HL-60 (cell line): ENCODE measurements around the gene DPF3.
A peak's percentile ranks its signal among the peaks of the same experiment; 100 is the strongest.

Experiments
- DNase-seq, 2 experiments: peaks; one replicate each; pipeline ENCODE4 v3.0.0-alpha.2; 2010 to 2020; ENCODE audit warnings: low read depth in 1 of 2, low spot score in 1 of 2
- H3K27ac ChIP-seq: fragments of 250-450 bp; sonication (Bioruptor Pico); replicated peaks from 2 replicates; pipeline ENCODE4 v1.5.1; 2020; ENCODE audit warnings: mild to moderate bottlenecking, moderate library complexity
- H3K27me3 ChIP-seq: fragments of 250-450 bp; sonication (Bioruptor Pico); 2 replicates; pipeline ENCODE4 v1.5.1; 2021; ENCODE audit warnings: mild to moderate bottlenecking, moderate library complexity; ENCODE audit not compliant: insufficient read depth, poor library complexity, severe bottlenecking
- H3K4me3 ChIP-seq: replicated peaks from 2 replicates; pipeline ENCODE4 v1.5.1; 2011; ENCODE audit warnings: mild to moderate bottlenecking, control low read depth, low read length; ENCODE audit not compliant: insufficient read depth
- GABPA ChIP-seq: IDR thresholded peaks from 2 replicates; pipeline ENCODE4 v1.6.1; 2012; ENCODE audit warnings: low read depth
- POLR2AphosphoS5 ChIP-seq: IDR thresholded peaks from 2 replicates; pipeline ENCODE4 v1.6.1; 2012; ENCODE audit warnings: low read depth
- REST ChIP-seq: IDR thresholded peaks from 2 replicates; pipeline ENCODE4 v1.6.1; 2012; ENCODE audit warnings: low read depth; ENCODE audit not compliant: insufficient replicate concordance
- SPI1 ChIP-seq: IDR thresholded peaks from 2 replicates; pipeline ENCODE4 v1.6.1; 2012; ENCODE audit warnings: low read depth, mild to moderate bottlenecking, borderline replicate concordance
- TF ChIP-seq, protein P1 (sequence below): IDR thresholded peaks from one replicate; pipeline ENCODE4 v1.5.1; 2011; ENCODE audit warnings: low read length, control low read depth, inconsistent platforms; ENCODE audit not compliant: insufficient read depth

Gene DPF3

GRCh38 chr14:72594099-72594901, 299.6 kb downstream of the DPF3 start:
- no peak overlapping the region for H3K27ac ChIP-seq
- no peaks in the 10 kb centered on the region for H3K27me3 ChIP-seq
- DNase-seq = peak in 1 of 2 experiments; percentile 2
- TF ChIP-seq GABPA (no peak), SPI1 (no peak), REST (no peak), POLR2AphosphoS5 (no peak)
- TF ChIP-seq, protein P1, sequence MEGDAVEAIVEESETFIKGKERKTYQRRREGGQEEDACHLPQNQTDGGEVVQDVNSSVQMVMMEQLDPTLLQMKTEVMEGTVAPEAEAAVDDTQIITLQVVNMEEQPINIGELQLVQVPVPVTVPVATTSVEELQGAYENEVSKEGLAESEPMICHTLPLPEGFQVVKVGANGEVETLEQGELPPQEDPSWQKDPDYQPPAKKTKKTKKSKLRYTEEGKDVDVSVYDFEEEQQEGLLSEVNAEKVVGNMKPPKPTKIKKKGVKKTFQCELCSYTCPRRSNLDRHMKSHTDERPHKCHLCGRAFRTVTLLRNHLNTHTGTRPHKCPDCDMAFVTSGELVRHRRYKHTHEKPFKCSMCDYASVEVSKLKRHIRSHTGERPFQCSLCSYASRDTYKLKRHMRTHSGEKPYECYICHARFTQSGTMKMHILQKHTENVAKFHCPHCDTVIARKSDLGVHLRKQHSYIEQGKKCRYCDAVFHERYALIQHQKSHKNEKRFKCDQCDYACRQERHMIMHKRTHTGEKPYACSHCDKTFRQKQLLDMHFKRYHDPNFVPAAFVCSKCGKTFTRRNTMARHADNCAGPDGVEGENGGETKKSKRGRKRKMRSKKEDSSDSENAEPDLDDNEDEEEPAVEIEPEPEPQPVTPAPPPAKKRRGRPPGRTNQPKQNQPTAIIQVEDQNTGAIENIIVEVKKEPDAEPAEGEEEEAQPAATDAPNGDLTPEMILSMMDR = no peak
- no peak overlapping the region for H3K4me3 ChIP-seq

- Histone ChIP-seq H3K27ac (no peak overlapping the region), H3K27me3 (no peaks in the 10 kb centered on the region), H3K4me3 (no peak overlapping the region)
- TF ChIP-seq GABPA (no peak), POLR2AphosphoS5 (no peak), SPI1 (no peak), REST (no peak)
- TF ChIP-seq, protein P1 = no peak
- no peak for DNase-seq
Observed at GRCh38 chr14:72591391-72591790, 302.5 kb downstream of the DPF3 start.

- DNase-seq = no peak
- Histone ChIP-seq H3K4me3 (no peak overlapping the region), H3K27ac (no peak overlapping the region), H3K27me3 (no peaks in the 10 kb centered on the region)
- TF ChIP-seq POLR2AphosphoS5 = no peak
- TF ChIP-seq SPI1 = no peak
- TF ChIP-seq, protein P1 = no peak
- no peak for TF ChIP-seq GABPA
- no peak for TF ChIP-seq REST
Observed at GRCh38 chr14:72590577-72590976, 303.3 kb downstream of the DPF3 start.
